ENCODE measurements around the gene EEFSEC.

Gene EEFSEC

GRCh38 chr3:128435561-128435960 is 282.3 kb downstream of the EEFSEC start:
- TF ChIP-seq CTCF (IDR thresholded peaks at IDR 0.05; ENCODE audit: low read depth, low read length), result no peak
- no peak overlapping the region for H3K4me3 ChIP-seq (ENCODE audit: low read depth, low read length)

- no peak overlapping the region for H3K4me3 ChIP-seq (ENCODE audit: low read depth, low read length)
- TF ChIP-seq CTCF (IDR thresholded peaks at IDR 0.05; ENCODE audit: low read depth, low read length), result no peak
Measured at GRCh38 chr3:128436214-128436613, 282.9 kb downstream of the EEFSEC start.

GRCh38 chr3:128438488-128439072 is 285.3 kb downstream of the EEFSEC start:
- peak; percentile 37 for TF ChIP-seq CTCF (IDR thresholded peaks at IDR 0.05; ENCODE audit: low read depth, low read length)
- no peak overlapping the region for H3K4me3 ChIP-seq (ENCODE audit: low read depth, low read length)

GRCh38 chr3:128439226-128439625 is 285.9 kb downstream of the EEFSEC start:
- no peak for TF ChIP-seq CTCF (IDR thresholded peaks at IDR 0.05; ENCODE audit: low read depth, low read length)
- no peak overlapping the region for H3K4me3 ChIP-seq (ENCODE audit: low read depth, low read length)

GRCh38 chr3:128442070-128442469 is 288.8 kb downstream of the EEFSEC start:
- no peak for TF ChIP-seq CTCF (IDR thresholded peaks at IDR 0.05; ENCODE audit: low read depth, low read length)
- H3K4me3 ChIP-seq (ENCODE audit: low read depth, low read length), result no peak overlapping the region

GRCh38 chr3:128442949-128443348 is 289.7 kb downstream of the EEFSEC start:
- no peak for TF ChIP-seq CTCF (IDR thresholded peaks at IDR 0.05; ENCODE audit: low read depth, low read length)
- H3K4me3 ChIP-seq (ENCODE audit: low read depth, low read length), result no peak overlapping the region

- no peak for TF ChIP-seq CTCF (IDR thresholded peaks at IDR 0.05; ENCODE audit: low read depth, low read length)
- no peak overlapping the region for H3K4me3 ChIP-seq (ENCODE audit: low read depth, low read length)
Measured at GRCh38 chr3:128443771-128444170, 290.5 kb downstream of the EEFSEC start.

Data from WI38 (cell line).